GM21447 (cell line): Measurements from ENCODE around the gene BTK.

Source experiments
- ATAC-seq: cut with Tn5 transposase; IDR thresholded peaks from one replicate; pipeline ENCODE4 v1.9.1; 2021; ENCODE audit not compliant: unreplicated experiment

Gene BTK

GRCh38 chrX:101393530-101394305, 7.7 kb upstream of the BTK start:
- no peak for ATAC-seq

DNA sequence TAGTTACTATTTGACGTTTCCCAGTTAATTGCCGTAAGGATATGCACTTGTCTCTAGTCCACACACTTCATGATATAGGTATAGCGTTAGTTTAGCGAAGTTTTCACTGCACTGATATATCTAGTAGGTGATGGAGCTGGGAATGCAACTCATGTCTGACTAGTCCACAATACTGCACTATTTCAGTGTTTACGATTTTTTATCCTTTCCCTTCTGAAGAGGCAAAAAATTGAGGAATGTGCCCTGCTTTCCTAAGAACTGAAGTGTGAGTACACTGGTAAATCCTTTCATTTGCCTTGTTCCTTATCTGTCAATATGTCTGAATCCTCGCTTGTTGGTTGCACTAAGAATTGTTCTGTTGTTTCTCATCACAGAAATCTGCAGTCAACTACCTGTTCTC, 5.8 kb upstream of the BTK start:
- ATAC-seq = no peak

GRCh38 chrX:101390664-101391525, 4.9 kb upstream of the BTK start, which contains the start of gene RPL36A:
Gene RPL36A, plus strand, starts transcription at chrX:101391011. Its CDS starts 33 bp downstream, at chrX:101391044.
- peak; percentile 63 for ATAC-seq

- no peak for ATAC-seq
Measured at GRCh38 chrX:101388604-101389003, 2.6 kb upstream of the BTK start.

GRCh38 chrX:101386542-101386885, 523 bp upstream of the BTK start:
- no peak for ATAC-seq

GRCh38 chrX:101385026-101385684, 836 bp downstream of the BTK start:
- peak; percentile 4 for ATAC-seq

- ATAC-seq = peak; percentile 65
Measured at GRCh38 chrX:101383679-101384205, 2.2 kb downstream of the BTK start.

- no peak for ATAC-seq
Measured at GRCh38 chrX:101377547-101377946, 8.4 kb downstream of the BTK start.

DNA sequence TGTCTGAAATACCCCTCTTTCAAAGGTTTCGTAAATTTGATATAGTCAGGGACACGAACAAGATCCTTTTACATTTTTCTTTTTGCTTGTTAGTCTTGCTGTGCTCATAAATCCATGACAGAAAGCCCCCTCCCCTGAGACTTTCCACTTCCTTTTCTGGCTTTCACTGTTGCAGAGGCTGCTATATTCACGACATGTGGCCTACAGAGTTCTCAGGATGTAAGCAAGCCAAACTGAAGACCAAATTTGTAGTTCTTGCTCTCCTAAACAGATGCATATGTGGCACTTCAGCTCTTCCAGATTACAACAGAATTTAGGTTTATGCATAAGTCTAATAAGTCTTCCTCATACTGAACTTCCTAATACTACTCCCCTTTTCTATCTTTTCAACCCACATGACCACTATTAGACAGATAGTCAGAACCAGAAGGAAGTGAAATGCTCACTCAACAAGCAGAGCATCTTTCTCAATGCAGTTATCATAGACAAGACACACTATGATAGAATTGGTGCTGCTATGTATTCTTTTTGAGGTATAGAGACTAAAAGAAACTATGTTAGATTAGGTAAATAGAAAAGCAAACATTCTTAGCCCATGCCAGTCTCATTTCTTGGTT, 15.0 kb downstream of the BTK start:
- peak; percentile 66 for ATAC-seq

DNA sequence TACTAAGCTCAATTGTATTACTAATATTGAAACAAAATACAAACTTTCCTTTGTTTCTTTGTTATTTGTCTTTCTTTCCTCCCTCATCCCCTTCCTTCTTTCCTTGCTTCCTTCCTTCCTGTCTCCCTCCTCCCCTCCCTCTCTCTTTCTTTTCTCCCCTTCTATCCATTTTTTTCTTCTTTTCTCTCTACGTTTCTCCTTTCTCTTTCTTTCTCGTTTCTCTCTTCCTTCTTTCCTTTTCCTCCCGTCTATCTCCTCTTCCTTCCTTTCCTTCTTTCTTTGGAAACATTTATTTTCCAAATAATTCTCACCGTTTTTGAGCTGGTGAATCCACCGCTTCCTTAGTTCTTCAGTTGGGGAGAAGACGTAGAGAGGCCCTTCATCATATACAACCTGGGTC, 16.3 kb downstream of the BTK start:
- ATAC-seq = no peak

- ATAC-seq = no peak
Measured at GRCh38 chrX:101368800-101369199, 17.2 kb downstream of the BTK start.

DNA sequence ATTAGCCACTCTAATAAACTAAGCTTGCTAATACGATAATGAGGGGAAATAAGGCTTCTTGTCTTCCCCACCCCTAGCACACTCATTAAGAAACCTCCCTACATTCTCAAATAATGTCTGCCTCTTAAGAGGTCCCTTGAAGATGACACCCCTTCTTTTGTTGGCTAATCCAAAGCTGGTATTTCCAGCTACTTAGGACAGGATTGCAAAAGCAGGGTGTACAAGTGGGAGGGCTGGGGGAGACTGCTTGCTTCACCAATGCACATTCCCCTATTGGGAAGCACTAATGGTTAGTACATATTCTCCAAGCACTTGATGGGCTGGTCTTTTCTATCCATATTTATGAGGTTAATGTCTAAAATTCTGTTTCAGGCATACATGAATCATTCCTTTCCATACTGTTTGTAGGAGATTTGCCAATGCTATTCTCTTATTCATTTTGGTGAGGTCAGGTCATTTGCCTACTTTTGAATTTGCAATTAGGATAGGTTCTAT, 20.6 kb downstream of the BTK start:
- ATAC-seq = no peak

DNA sequence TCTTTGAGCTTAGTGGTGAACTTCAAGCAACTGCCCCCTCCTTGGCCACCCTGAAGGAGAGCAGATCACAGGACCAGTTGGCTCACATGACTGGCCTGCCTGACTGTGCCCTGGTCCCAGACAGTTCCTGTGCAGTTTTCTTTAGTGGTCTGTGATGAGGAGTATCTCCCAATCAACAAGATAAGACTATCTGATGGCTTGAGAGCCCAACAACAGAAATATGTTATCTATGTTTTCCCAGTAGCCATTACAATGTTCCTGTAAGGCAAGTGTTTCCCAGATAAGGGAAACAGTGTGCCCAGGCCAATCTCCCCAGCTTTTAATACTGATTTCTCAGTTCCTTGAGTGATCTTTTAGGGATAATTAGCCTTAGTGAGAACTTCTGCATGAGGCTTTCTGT, 23.2 kb downstream of the BTK start:
- ATAC-seq = no peak

DNA sequence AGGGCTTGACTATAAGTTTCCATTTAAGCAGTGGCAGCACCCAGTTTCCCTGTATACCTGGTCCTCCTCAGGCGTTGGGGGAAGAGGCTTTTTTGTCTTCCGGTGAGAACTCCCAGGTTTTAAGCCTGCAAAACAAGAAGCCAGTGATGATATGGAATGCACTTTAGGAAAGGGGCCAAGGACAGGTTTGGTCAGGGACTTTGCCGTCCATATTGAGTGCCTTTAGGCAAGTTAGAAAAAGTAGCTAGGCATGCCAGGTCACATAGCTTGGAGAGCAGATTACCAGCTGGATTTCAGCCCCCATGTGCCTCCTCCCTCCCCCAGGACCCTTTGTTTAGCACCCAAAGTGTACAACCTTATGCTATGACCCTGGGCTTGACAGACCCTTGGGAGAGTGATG, 23.9 kb downstream of the BTK start:
- ATAC-seq = no peak

DNA sequence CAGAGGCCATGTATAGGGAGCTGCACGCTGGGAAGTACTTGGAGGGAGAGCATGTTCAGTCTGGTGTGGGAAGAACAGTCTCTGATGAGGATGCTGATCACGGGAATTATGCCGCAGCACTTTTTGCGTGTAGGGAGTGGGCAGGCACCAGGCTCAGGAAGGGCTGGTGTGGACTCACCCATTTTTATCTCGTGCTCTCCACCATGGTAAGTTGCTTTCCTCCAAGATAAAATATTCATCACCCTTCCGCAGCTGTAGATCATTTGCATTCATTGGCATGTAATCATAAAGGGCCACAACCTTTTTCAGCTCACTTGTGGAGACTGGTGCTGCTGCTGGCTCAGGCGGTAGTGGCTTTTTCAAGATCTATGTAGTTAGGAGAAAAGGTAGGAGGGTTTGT, 25.6 kb downstream of the BTK start:
- no peak for ATAC-seq

DNA sequence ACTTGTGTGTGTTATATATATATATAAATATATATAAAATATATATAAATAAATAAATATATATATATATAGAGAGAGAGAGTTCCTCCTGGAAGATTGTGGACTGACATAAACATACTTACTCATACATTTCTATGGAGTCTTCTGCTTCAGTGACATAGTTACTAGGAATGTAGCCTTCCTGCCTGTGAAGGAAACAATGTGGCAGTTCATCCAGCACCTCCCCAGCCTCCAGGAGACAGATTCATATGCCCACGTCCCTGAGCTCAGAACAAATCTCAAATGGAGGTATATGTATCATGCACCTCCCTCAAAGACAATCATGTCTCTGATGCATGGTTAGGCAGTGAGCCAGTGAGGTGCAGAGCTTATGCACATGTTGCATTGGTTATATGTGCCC, 26.0 kb downstream of the BTK start:
- ATAC-seq = no peak

DNA sequence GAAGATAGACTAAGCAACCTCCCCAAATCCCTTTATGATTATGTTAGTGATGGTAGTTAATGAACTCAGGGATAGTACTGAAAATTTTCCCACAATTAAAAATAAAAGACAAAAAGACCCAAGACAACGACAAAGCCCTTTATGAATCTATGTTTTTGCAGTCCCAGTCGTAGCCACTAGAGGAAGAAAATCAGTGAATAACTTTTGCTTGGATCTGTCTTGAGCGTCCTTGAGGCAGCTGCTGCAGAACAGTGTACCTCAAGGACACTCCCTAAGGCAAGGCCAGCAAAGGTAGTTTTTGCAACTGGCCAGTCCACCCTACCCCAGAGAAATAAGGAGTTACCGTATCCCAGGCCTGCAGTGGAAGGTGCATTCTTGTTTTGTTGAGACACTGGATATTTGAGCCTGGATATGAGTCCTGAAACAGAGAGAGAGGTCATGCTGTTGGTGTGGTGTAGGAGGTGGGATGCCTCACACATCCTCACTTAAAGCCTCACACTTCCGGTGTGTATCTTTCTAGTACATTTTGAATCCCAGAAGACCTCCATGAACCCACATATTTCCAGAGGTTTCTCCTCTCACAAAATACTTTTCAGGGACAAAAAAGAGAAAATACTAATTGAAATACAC, 28.7 kb downstream of the BTK start:
- ATAC-seq = no peak

GRCh38 chrX:101349193-101349562, 36.8 kb downstream of the BTK start:
- ATAC-seq = no peak

DNA sequence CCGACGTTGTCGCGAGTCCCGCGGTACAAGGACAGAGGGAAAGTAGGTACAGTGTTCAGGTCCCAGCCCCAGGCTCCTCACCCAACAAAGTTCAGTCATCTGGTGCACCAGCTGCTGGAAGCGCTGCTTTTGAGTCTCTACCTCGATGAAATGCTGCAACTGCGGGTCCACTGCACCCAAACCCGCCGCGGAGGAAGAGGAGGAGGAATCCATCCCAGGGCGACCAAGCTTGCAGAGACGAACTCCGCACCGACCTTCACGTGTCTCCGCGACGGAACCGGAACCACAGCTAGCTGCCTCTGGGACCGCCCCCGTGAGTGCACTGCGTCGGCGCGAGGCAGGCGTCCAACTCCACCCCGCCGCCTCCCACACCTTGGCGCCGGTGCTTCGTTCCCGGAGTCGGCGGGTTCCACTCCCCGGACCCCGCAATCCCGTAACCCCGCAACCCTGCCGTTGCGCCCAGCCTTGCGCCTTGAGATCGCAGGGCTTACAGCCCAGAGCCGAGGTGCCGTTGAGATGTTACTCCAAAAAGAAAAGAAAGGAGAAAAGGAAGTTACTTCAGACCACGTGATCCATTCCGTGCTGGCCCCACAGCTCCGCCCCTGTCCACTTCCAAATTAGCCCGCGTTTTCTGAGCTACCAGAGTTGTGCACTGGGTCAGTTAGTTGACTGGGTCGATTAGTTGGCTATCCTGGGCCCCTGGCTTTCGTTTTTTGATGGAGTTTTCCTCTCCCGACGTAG, 37.4 kb downstream of the BTK start, which contains the start of gene TIMM8A:
TSS of gene TIMM8A (minus strand) at position 291 of the 741 bp plus-strand sequence. CDS start at position 213, 78 bp downstream.
- ATAC-seq = peak; percentile 97
